BLaER1 (cell line): ENCODE results near the gene HOXD4.

ENCODE experiments used
- H3K27ac ChIP-seq: shearing (Covaris generic); formaldehyde crosslinking; 2 replicates; pipeline ENCODE4 v1.8.1; 2022
- H3K27me3 ChIP-seq: shearing (Covaris generic); formaldehyde crosslinking; 2 replicates; pipeline ENCODE4 v1.8.1; 2022
- H3K36me3 ChIP-seq: shearing (Covaris generic); formaldehyde crosslinking; 2 replicates; pipeline ENCODE4 v1.8.1; 2022
- H3K4me1 ChIP-seq: shearing (Covaris generic); formaldehyde crosslinking; 2 replicates; pipeline ENCODE4 v1.8.1; 2022
- H3K4me2 ChIP-seq: shearing (Covaris generic); formaldehyde crosslinking; 2 replicates; pipeline ENCODE4 v1.8.1; 2022
- H3K4me3 ChIP-seq: shearing (Covaris generic); formaldehyde crosslinking; 2 replicates; pipeline ENCODE4 v1.8.1; 2022
- H3K9ac ChIP-seq: shearing (Covaris generic); formaldehyde crosslinking; 2 replicates; pipeline ENCODE4 v1.8.1; 2022
- H3K9me3 ChIP-seq: shearing (Covaris generic); formaldehyde crosslinking; 2 replicates; pipeline ENCODE4 v1.8.1; 2022
- H4K20me1 ChIP-seq: shearing (Covaris generic); formaldehyde crosslinking; 2 replicates; pipeline ENCODE4 v1.8.1; 2022
- Cebpa-rat ChIP-seq: shearing (Covaris generic); IDR thresholded peaks from 2 replicates; pipeline ENCODE4 v1.8.1; 2022

The HOXD4 gene

GRCh38 chr2:176106581-176107539 lies 44.5 kb upstream of the HOXD4 start, which contains the start of gene HOXD11:
Gene HOXD11 (plus strand): TSS chr2:176107280. CDS start chr2:176107356, 76 bp downstream.
- Histone ChIP-seq H3K4me2 (no peak within 1 kb of the TSS), H4K20me1 (peaks cover 42% of the 10 kb centered on the region), H3K4me1 (no peaks in the 10 kb centered on the region), H3K36me3 (no peaks in the 10 kb centered on the region), H3K9ac (no peak within 1 kb of the TSS), H3K27me3 (peaks cover 95% of the 10 kb centered on the region), H3K9me3 (peaks cover 71% of the 10 kb centered on the region), H3K4me3 (no peak within 1 kb of the TSS), H3K27ac (no peak within 1 kb of the TSS)
- no peak for TF ChIP-seq Cebpa-rat

- H3K27ac ChIP-seq, result no peak overlapping the region
- H3K36me3 ChIP-seq, result no peaks in the 10 kb centered on the region
- H3K9ac ChIP-seq, result no peak overlapping the region
- peaks cover 46% of the 10 kb centered on the region for H4K20me1 ChIP-seq
- no peak overlapping the region for H3K4me3 ChIP-seq
- no peaks in the 10 kb centered on the region for H3K4me1 ChIP-seq
- no peak for TF ChIP-seq Cebpa-rat
- H3K9me3 ChIP-seq, result peaks cover 73% of the 10 kb centered on the region
- H3K27me3 ChIP-seq, result peaks cover 95% of the 10 kb centered on the region
- H3K4me2 ChIP-seq, result no peak overlapping the region
Measured at GRCh38 chr2:176107731-176108181, 43.6 kb upstream of the HOXD4 start.

GRCh38 chr2:176109192-176109901 lies 42.0 kb upstream of the HOXD4 start:
- H3K9ac ChIP-seq, result no peak overlapping the region
- H3K4me2 ChIP-seq, result no peak overlapping the region
- H3K4me3 ChIP-seq, result no peak overlapping the region
- no peaks in the 10 kb centered on the region for H3K36me3 ChIP-seq
- peaks cover 50% of the 10 kb centered on the region for H4K20me1 ChIP-seq
- no peak for TF ChIP-seq Cebpa-rat
- peaks cover 95% of the 10 kb centered on the region for H3K27me3 ChIP-seq
- H3K9me3 ChIP-seq, result peaks cover 70% of the 10 kb centered on the region
- no peaks in the 10 kb centered on the region for H3K4me1 ChIP-seq
- H3K27ac ChIP-seq, result no peak overlapping the region

- no peak overlapping the region for H3K4me2 ChIP-seq
- no peak for TF ChIP-seq Cebpa-rat
- peaks cover 56% of the 10 kb centered on the region for H4K20me1 ChIP-seq
- no peak overlapping the region for H3K4me3 ChIP-seq
- H3K9me3 ChIP-seq, result peaks cover 70% of the 10 kb centered on the region
- no peak overlapping the region for H3K27ac ChIP-seq
- H3K27me3 ChIP-seq, result peaks cover 95% of the 10 kb centered on the region
- no peaks in the 10 kb centered on the region for H3K36me3 ChIP-seq
- H3K4me1 ChIP-seq, result no peaks in the 10 kb centered on the region
- no peak overlapping the region for H3K9ac ChIP-seq
Measured at GRCh38 chr2:176109946-176110345, 41.4 kb upstream of the HOXD4 start.

- Histone ChIP-seq H3K4me2 (no peak overlapping the region), H3K27me3 (peaks cover 95% of the 10 kb centered on the region), H3K36me3 (no peaks in the 10 kb centered on the region)
Measured at GRCh38 chr2:176110415-176111308, 40.7 kb upstream of the HOXD4 start.

GRCh38 chr2:176111309-176111663 lies 40.1 kb upstream of the HOXD4 start:
- no peak overlapping the region for H3K9ac ChIP-seq
- H3K27ac ChIP-seq, result no peak overlapping the region
- H3K27me3 ChIP-seq, result peaks cover 95% of the 10 kb centered on the region
- no peak overlapping the region for H3K4me2 ChIP-seq
- H3K9me3 ChIP-seq, result peaks cover 67% of the 10 kb centered on the region
- no peaks in the 10 kb centered on the region for H3K36me3 ChIP-seq
- no peaks in the 10 kb centered on the region for H3K4me1 ChIP-seq
- no peak for TF ChIP-seq Cebpa-rat
- H3K4me3 ChIP-seq, result no peak overlapping the region
- H4K20me1 ChIP-seq, result peaks cover 66% of the 10 kb centered on the region

More at GRCh38 chr2:176110415-176111308, 40.7 kb upstream of the HOXD4 start:
- Histone ChIP-seq H3K9me3 (peaks cover 67% of the 10 kb centered on the region), H3K27ac (no peak overlapping the region), H3K9ac (no peak overlapping the region), H3K4me3 (no peak overlapping the region), H4K20me1 (peaks cover 60% of the 10 kb centered on the region), H3K4me1 (no peaks in the 10 kb centered on the region)
- no peak for TF ChIP-seq Cebpa-rat

- Histone ChIP-seq H4K20me1 (peaks cover 72% of the 10 kb centered on the region), H3K4me2 (no peak overlapping the region), H3K4me1 (no peaks in the 10 kb centered on the region), H3K9me3 (peaks cover 67% of the 10 kb centered on the region), H3K9ac (no peak overlapping the region), H3K36me3 (no peaks in the 10 kb centered on the region), H3K4me3 (no peak overlapping the region), H3K27me3 (peaks cover 95% of the 10 kb centered on the region), H3K27ac (no peak overlapping the region)
- no peak for TF ChIP-seq Cebpa-rat
Measured at GRCh38 chr2:176111846-176112374, 39.4 kb upstream of the HOXD4 start.

- peaks cover 98% of the 10 kb centered on the region for H3K27me3 ChIP-seq
- H3K9ac ChIP-seq, result no peak overlapping the region
- peaks cover 68% of the 10 kb centered on the region for H3K9me3 ChIP-seq
- no peak overlapping the region for H3K27ac ChIP-seq
- TF ChIP-seq Cebpa-rat, result no peak
- no peaks in the 10 kb centered on the region for H3K36me3 ChIP-seq
- H4K20me1 ChIP-seq, result peaks cover 80% of the 10 kb centered on the region
- no peak overlapping the region for H3K4me2 ChIP-seq
- no peak overlapping the region for H3K4me3 ChIP-seq
- no peaks in the 10 kb centered on the region for H3K4me1 ChIP-seq
Measured at GRCh38 chr2:176112375-176113302, 38.7 kb upstream of the HOXD4 start.
